Glomerular endothelial cell (primary cell): Measurements from ENCODE around the gene PLCB3. TPM values are rescaled to one million over a fixed set of nuclear protein-coding genes. Genes with fewer than 3 reads are reported as not detected.

ENCODE experiments used
- DNase-seq: peaks from one replicate; pipeline ENCODE4 v3.0.0-alpha.2; 2011; ENCODE audit warnings: low read depth, low spot score; ENCODE audit errors: extremely low read depth
- total RNA-seq: library from RNA; depleted of rRNA; stranded (reverse); fragments of >200 nt; gene quantifications from 2 replicates; pipeline ENCODE4 v1.2.3, GENCODE V29; 2015

The PLCB3 gene
- total RNA-seq, result 62.2 and 78.0 TPM in 2 replicates

DNA sequence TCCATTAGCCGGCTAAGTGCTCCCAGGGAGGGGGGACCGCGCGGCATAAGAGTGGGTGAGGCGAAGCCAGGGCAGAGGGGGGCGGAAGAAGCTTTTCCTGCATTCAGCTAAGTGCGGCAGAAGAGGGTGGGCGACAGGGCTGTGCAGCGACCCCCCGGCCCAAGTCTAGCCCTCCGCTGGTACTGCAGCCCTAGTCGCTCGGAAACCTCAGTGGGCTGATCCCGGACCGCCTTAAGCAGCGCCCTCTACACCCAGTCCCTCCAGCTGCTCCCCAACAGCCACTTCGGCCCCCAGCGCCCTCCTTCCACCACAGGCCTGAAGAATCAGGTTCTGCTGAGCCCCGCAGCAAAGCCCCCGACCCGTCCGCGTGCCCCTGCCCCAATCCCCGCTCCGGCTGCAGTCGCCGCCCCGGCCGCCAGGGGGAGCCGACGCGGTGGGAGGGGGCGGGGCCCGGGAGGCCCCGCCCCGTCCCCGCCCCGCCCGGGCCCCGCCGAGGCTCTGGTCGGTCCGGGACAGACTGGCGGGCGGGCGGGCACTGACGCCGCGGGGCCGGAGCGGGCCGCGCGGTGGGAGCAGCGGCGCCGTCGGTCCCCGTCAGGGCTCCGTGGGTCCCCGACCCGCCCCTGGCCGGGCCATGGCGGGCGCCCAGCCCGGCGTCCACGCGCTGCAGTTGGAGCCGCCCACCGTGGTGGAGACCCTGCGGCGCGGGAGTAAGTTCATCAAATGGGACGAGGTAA is at the start of gene PLCB3:
Gene PLCB3 (plus strand): TSS at position 515 of the 737 bp plus-strand sequence. CDS start 120 bp downstream, at position 635.
- DNase-seq, result no peak

DNA sequence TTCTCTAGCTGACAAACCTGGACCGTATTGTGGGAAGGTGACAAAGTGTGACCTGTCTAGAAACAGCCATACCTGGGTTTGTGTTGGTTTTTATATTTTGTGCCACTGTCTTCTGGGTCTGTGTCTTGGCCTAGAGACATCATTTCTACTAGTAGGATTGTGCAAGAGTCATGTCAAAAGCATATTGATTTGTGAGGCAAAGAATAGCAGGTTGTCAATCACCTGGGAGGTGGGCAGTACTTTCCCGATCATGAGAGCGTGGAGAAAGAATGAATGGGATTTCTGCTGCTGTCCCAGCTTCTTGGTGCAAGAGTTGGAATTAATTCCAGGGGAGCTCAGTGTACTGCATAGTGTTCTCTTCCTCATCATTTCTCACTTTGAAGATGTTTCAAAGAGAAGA is 49.8 kb upstream of the PLCB3 start:
- DNase-seq, result no peak

DNA sequence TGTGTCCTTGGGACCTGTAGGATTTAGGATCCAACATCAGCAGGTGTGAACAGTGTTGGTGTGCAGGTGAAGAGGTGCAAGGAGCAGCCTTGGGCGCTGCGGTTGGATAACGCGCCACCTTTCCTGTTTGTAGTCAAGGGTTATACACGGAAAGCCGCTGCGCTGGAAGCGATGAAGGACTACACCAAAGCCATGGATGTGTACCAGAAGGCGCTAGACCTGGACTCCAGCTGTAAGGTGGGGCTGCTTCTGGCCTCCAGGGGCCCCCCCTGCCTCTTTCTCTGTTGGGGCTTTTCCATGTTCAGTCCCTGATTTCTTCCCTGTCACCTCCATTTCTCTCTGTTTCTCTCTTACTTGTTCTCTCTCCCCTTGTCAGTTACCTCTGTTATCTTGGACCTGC is 48.3 kb upstream of the PLCB3 start:
- DNase-seq, result no peak

DNA sequence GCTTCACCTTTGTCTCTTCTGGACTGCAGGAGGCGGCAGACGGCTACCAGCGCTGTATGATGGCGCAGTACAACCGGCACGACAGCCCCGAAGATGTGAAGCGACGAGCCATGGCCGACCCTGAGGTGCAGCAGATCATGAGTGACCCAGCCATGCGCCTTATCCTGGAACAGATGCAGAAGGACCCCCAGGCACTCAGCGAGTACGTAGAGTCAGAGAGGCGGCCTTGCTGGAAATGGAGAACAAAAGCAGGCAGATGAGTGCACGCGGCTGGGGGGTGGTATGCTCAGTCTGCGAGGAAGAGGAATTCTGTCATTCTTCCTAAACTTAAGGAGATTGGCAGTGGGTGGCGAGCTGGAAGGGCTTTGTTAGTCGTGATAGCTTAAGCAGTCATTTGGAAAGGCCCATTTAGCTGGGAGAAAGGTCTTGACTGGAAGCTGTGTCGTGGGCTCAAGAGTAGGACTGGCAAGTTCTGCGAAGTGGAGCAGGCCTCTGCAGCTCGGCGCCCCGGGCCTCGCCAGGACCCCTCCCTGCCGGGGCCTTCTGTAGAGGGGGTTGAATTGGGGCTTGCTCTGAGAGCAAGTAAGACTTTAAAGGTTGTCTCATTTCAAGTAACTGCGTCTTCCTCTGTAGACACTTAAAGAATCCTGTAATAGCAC is 47.8 kb upstream of the PLCB3 start:
- no peak for DNase-seq

DNA sequence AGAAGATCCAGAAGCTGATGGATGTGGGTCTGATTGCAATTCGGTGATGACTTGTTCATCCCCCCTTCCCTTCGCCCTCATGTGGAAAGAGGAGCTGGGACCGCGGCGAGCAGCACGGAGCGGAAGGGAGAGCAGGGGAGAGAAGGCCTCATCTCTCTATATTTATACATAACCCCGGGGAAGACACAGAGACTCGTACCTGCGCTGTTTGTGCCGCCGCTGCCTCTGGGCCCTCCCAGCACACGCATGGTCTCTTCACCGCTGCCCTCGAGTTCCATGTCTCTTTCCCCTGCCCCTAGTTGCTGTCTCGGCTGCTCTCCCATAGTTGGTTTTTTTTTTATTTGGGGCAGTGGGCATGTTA is 47.3 kb upstream of the PLCB3 start:
- no peak for DNase-seq

DNA sequence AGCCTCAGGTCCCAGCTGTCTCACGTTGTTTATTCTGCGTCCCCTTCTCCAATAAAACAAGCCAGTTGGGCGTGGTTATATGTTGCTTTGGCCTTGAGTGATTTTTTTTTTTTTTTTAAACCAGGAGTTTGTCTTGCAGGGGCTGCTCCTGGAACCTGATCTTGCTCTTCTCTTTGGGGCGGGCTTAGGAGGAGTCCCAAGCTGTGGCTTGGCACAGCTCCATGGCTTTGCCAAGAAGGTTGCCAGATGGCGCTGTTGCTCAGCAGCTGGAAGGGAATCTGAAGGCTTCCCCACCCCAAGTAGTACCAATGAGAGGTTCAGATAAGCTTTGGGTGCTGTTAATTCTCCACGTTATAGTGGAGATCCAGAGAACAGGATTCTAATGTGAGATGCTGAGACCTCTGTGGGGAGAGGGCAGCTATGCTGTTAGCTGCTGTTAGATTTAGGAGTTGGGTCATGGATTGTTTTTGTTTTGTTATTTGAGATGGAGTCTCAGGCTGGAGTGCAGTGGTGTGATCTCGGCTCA is 46.8 kb upstream of the PLCB3 start:
- peak; percentile 70 for DNase-seq

DNA sequence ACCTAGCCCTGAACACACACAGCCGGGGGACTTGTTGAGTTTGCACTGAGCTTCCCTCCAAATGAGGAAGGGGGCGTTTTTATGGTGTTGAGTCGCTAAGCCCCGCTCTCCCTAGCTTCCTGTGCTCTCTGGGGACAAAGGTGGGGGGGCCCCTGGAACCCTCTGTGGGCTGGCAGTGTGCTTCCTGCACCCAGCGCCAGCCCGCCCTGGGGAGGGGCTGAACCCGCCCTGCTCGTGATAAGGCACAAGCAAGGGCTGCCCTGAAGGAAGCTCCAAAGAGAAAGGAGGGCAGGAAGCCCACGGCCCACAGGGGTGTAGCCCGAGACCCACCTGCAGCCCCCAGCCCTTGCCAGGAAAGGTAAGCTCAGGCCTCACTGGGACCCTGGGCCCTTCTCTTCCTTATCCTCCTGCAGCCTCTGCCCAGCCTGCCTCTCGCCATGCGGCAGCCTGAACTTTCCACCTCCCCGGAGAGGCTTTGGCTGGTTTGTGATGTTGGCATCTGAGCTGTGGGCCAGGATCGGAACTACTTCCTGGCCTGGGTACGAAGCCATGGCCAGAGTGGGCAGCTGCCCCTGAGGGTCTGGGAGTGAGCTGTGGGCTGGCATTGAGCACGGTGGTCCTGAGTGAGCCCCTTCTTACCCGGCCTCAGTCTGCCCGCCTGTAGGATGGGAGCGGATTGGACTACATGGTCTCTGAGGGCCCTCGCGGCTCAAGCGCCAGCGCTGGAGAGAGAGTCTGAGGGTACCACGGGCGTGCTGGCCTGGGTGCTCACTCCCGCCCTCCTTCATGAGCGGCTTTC is 44.7 kb upstream of the PLCB3 start, which contains the start of gene FERMT3:
Gene FERMT3 (plus strand): TSS at position 265 of the 799 bp plus-strand sequence. CDS start 644 bp downstream, outside the sequence.
- no peak for DNase-seq

DNA sequence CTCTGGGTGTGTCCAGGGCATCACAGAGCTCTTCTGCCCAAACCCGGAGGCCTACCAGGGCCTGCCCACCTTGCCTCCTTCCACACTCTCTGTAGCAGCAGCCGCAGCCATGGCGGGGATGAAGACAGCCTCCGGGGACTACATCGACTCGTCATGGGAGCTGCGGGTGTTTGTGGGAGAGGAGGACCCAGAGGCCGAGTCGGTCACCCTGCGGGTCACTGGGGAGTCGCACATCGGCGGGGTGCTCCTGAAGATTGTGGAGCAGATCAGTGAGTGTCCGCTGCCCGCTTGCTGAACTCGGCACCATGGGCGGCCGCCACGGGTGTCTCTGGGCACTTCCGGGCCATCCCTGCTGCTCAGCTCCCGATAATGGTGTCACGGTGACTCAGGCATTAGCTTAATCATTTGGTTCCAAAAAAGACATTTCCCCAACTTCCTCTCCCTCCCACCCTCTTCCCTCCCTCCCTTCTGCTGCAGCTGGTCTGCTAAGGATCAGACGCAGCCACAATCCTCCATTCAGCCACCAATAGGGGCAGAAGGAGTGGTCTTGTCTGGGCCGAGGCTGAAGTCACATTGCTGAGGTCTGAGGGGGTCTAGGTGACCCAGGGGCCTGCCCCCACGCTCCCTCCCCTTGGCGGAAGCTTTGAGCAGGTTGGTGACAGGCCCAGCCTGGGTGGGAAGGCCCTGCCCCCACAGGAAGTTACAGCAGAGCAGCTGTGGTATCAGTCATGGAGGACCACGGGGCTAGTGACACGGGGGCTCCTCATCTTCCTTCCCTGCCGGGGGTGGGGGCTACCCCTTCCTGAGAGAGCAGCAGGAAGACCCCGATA is 43.9 kb upstream of the PLCB3 start:
- DNase-seq, result no peak

DNA sequence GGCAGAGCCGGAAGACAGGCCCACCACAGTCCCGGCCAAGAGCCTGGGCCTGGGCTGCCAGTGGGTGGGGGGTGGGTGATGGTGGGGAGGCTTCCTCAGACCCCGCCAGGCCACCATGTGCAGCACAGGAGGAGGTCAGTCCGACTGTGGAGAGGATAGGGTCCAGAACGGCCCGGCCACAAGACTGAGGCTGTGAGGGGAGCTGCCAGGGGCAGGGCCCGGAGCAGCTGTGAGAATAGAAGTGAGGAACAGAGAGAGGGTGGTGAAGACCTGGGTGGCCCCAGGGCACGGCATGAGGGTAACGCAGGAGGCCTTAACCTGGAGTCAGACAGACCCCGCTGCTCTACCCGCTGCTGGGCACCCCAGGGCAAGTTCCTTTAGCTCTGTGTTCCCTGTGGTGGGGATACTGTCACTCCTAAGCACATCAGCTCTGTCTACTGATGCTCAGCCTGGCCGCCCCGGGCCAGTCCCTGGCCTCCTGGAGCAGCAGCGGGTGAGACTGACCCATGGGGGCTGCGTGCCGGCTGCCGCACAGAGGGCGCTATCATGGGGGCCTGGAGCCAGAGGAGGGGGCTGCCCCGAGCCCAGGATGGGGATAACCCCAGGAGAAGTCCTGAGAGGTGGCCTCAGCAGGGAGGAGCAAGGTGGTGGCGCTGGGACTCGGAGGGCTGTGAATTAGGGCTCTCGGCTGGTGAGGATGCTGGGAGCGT is 43.1 kb upstream of the PLCB3 start:
- DNase-seq, result no peak

DNA sequence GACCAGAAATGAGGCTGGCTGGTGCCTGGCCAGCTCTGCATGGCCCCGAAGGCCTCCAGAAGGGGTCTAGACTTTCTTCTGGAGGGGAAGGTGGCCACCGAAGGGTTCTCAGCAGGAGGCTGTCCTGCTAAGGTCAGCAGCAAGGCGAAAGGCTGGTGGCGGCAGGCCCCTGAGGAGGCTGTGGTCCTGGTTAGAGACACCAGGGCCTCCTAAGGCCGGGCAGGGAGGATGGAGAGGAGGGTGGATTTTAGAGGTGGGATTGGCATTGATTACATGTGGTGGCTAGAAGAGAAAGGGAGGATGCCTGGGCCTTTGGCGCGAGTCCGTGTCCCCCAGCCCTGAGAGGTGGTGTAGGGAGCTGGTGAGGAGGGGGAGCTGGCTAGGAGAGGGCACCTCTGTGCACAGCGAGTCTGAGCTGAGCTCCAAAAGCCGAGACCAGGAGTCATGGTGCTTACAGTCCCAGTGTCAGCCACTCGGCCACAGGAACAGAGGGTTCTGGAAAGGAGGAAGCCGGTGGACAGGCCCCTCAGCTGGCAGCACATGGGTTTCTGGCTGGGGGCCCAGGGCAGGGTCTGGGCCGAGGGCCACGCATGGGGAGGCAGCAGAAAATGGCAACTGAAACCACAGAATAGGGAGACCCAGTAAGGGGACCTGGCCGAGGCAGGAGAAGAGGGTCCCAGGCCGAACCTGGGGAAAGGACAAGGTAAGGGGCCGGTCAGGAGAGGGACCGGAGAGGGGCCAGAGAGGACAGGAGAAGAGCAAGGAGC is 42.4 kb upstream of the PLCB3 start:
- DNase-seq, result no peak

DNA sequence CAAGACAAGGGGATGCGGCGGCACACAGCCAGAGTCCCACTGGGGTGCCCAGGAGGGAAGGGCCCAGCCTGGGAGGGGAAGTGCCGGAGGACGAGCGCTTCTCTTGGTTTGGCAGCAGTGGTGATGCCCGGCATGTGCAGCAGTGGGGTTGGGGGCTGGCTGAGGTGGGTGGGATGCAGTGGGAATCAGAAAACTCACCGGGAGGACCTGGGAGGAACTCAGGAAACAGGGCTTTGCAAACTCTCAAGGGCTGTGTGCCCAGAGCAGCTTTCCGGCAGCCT is 41.8 kb upstream of the PLCB3 start:
- DNase-seq, result no peak

DNA sequence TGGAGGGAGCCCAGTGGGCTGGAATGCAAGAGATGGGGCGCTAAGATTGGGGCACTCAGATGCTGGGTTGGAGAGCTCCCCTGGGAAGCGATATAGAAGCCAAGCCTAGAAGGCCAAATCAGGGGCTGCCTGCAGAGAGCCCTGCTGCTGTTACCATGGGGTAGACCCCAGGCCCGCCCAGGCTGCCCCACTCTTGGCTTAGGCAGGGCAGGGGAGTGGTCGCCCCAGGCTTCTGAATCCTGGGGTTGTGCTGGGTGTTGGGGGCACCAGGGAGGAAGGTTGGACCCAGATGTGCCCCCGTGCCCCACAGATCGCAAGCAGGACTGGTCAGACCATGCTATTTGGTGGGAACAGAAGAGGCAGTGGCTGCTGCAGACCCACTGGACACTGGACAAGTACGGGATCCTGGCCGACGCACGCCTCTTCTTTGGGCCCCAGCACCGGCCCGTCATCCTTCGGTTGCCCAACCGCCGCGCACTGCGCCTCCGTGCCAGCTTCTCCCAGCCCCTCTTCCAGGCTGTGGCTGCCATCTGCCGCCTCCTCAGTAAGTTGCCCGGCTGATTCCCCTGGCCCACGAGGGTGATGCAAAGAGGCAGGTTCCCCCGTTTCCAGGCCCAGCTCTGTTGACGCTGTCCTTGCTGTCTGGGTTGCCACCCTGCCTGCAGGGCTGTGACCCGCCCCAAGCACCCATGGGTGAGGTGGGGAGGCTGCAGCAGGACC is 40.9 kb upstream of the PLCB3 start:
- no peak for DNase-seq

DNA sequence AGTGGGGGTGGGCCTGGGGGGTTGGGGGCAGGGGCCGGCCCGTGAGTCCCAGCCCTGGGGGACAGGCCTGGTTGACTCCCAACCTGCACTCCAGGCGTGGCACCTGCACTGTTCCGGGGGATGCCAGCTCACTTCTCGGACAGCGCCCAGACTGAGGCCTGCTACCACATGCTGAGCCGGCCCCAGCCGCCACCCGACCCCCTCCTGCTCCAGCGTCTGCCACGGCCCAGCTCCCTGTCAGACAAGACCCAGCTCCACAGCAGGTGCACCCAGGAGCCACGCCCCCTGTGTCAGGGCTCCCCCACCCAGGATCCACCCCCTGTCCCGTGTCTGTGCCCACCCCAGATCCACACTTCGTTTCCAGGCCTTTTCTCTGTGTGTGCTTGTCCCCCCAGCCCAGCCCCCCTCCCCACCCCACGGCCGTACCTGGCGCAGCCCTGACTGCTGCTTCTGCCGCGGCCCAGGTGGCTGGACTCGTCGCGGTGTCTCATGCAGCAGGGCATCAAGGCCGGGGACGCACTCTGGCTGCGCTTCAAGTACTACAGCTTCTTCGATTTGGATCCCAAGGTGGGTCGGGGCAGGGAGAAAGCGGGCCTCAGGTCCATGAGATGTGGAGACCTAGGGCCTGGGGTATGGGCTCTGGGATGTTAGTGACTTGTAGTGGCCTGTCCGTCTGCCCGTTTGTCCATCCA is 40.0 kb upstream of the PLCB3 start:
- DNase-seq, result no peak

DNA sequence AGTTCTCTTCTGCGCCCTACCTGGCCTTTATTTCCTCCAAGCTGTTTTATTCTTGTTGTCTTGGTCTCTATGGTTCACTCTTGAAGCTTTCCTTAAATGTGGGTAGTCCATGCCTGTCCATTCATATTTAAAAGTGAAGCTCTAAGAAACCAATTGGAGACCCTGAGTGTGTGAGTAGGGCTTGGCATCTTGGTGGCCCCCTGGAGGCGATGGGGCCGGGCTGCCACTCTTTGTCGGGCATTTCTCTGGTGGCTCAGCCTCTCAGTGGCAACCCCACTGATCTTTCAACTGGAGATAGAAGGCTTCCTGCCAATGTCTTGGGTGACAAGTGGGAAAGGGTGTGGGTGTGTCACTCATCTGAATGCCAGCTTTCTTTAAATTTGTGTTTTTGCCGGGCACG is 34.5 kb upstream of the PLCB3 start:
- DNase-seq, result no peak

DNA sequence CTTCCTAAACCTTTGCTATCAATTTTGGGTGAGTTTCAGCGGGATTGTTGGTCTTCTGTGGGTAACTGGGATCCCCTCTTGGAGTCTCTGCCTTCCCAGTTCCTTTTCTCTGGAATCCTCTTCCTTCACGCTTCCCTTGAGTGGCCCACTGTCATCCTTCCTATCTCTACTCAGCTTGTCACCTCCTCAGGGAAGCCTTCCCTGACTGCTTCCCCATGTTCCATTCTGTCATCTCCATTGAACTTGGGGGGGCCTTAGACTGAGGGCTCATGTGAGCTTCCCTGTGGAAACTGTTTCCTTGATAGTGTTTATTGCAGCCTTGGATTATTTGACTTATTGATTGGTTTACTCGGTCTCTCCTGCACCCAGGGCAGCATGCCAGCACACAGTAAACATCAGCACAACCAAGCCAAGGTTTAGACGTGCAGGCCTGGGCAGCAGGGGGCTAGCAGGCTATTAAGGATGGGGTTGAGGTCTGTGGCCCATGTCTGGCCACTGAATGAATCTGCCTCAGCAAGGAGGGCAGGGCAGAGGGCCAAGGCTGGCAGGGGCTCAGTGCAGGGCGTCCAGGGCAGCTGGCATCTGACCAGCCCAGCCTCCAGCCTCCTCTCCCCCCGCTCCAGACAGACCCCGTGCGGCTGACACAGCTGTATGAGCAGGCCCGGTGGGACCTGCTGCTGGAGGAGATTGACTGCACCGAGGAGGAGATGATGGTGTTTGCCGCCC is 32.5 kb upstream of the PLCB3 start:
- no peak for DNase-seq

DNA sequence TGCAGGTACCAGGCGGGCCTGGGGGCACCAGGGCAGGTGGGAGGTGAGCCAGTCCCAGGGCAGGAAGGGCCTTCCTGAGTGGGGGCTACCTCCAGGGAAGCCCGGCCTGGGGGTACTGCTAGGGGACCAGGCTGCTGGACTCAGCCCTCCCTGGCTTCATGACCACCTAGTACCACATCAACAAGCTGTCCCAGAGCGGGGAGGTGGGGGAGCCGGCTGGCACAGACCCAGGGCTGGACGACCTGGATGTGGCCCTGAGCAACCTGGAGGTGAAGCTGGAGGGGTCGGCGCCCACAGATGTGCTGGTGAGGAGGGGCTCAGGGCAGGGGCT is 32.0 kb upstream of the PLCB3 start:
- no peak for DNase-seq

DNA sequence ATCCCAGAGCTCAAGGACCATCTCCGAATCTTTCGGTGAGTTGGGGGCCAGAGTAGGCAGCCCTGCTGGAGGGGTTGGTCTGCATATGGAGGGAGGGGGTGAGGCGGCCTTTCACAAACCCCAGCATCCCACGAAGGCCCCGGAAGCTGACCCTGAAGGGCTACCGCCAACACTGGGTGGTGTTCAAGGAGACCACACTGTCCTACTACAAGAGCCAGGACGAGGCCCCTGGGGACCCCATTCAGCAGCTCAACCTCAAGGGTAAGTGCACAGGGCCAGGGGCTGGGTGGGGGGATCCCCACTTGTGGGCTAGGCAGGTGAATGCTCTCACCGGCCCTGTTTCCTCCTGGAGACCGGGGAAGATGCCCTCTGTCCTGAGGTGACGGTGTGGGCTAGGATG is 31.6 kb upstream of the PLCB3 start:
- no peak for DNase-seq

DNA sequence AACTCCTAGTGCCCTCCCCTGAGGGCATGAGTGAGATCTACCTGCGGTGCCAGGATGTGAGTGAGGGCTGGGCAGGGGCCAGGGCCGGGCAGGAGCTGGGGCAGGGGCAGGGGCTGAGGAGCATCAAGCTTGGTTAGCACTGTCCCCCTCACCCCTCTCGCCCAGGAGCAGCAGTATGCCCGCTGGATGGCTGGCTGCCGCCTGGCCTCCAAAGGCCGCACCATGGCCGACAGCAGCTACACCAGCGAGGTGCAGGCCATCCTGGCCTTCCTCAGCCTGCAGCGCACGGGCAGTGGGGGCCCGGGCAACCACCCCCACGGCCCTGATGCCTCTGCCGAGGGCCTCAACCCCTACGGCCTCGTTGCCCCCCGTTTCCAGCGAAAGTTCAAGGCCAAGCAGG is 31.1 kb upstream of the PLCB3 start:
- no peak for DNase-seq
